ENCODE data around the gene OR8B8.

- no peak for TF ChIP-seq NFRKB (IDR thresholded peaks at IDR 0.05)
- no peak for TF ChIP-seq FOXA1 (IDR thresholded peaks at IDR 0.05)
- TF ChIP-seq FOXM1 (IDR thresholded peaks at IDR 0.05; ENCODE audit: borderline replicate concordance), result no peak
- TF ChIP-seq PKNOX1 (IDR thresholded peaks at IDR 0.05), result no peak
- TF ChIP-seq TARDBP (IDR thresholded peaks at IDR 0.05), result no peak
- TF ChIP-seq ELF4 (IDR thresholded peaks at IDR 0.05), result no peak
These were observed 47.6 kb upstream of the OR8B8 start for GRCh38 chr11:124493016-124493655.
